Aorta (tissue), 5 donors: ENCODE data around the gene RBM47. TPM values are rescaled to one million over a fixed set of nuclear protein-coding genes. Genes with fewer than 3 reads are reported as not detected.
"Not testable (repeated sequence)": the region's sequence is repeated elsewhere in the genome, so short reads cannot be mapped to it uniquely, and the experiment has no call there.

Experiments
- ATAC-seq: fragments of 200-7000 bp; cut with Tn5 transposase; one replicate; pipeline ENCODE4 v1.9.1; 2022; ENCODE audit warnings: moderate library complexity; ENCODE audit not compliant: low FRiP score
- DNase-seq, 2 donors: peaks; one replicate each; pipeline ENCODE4 v3.0.0-alpha.2; 2020
- H3K27ac ChIP-seq, 2 donors: one replicate each; pipeline ENCODE4 v1.5.1; 2013; ENCODE audit warnings: low read length in 2 of 2, mild to moderate bottlenecking in 2 of 2, moderate library complexity in 2 of 2, control low read depth in 1 of 2, inconsistent platforms in 1 of 2, low read depth in 1 of 2
- H3K27me3 ChIP-seq, 2 donors: one replicate each; pipeline ENCODE4 v1.6.1; 2013; ENCODE audit warnings: control low read depth in 1 of 2, low read length in 1 of 2, mild to moderate bottlenecking in 1 of 2, moderate library complexity in 1 of 2; ENCODE audit not compliant: insufficient read depth in 2 of 2, control insufficient read depth in 1 of 2
- H3K36me3 ChIP-seq, 2 donors: one replicate each; pipeline ENCODE4 v1.6.1; 2013; ENCODE audit warnings: control low read depth in 1 of 2, low read length in 1 of 2, mild to moderate bottlenecking in 1 of 2; ENCODE audit not compliant: insufficient read depth in 2 of 2, control insufficient read depth in 1 of 2
- H3K4me1 ChIP-seq, 2 donors: one replicate each; pipeline ENCODE4 v1.6.1; 2013; ENCODE audit warnings: low read length in 2 of 2, control low read depth in 1 of 2, mild to moderate bottlenecking in 1 of 2, moderate library complexity in 1 of 2; ENCODE audit not compliant: insufficient read depth in 2 of 2, control insufficient read depth in 1 of 2
- H3K4me3 ChIP-seq, 2 donors: one replicate each; pipeline ENCODE4 v1.5.1; 2013; ENCODE audit warnings: low read length in 2 of 2, control low read depth in 1 of 2, mild to moderate bottlenecking in 1 of 2
- H3K9me3 ChIP-seq: one replicate; pipeline ENCODE4 v1.6.1; 2013; ENCODE audit warnings: mild to moderate bottlenecking, low read length; ENCODE audit not compliant: control insufficient read depth
- WGBS, 2 donors: extraction: QIAGEN DNeasy Blood & Tissue Kit; methylation state at CpG; one replicate each; pipeline ENCODE4 v1.1.7; 2013; 5-methylcytosine and 5-hydroxymethylcytosine counted together
- intact Hi-C, 2 donors: fragments of 100-400 bp; cut with DNase I; formaldehyde crosslinking; loops; one replicate each; pipeline versions ENCODE4 v1.14.2 to v1.15.0; 2022
- polyA plus RNA-seq, 2 donors: library from polyadenylated mRNA; stranded (reverse); fragments of 200-250 nt; gene quantifications; one replicate each; pipeline ENCODE4 v1.2.3, GENCODE V29; 2013
- total RNA-seq, 2 donors: library from RNA; stranded (reverse); fragmentation: NEBNext Ultra II Directional; extraction: Animal tissue kit (Norgen Biotek cat#: 25700); gene quantifications; one replicate each; pipeline ENCODE4 v1.2.1, GENCODE V29; 2021
- donor health status: healthy with polysubstance abuse.
- donor health status: Bipolar disorder and iron deficiency.
- donor health status: DM: no; HTN: no; CAD: no.
- donor health status: DM: no; HTN: no; CAD: no.
- donor health status: DM: yes; HTN: yes; CAD: no.

RBM47 gene
- total and polyA plus RNA-seq, 4 donors: 1.8 to 33.5 (median 23.1) TPM

DNA sequence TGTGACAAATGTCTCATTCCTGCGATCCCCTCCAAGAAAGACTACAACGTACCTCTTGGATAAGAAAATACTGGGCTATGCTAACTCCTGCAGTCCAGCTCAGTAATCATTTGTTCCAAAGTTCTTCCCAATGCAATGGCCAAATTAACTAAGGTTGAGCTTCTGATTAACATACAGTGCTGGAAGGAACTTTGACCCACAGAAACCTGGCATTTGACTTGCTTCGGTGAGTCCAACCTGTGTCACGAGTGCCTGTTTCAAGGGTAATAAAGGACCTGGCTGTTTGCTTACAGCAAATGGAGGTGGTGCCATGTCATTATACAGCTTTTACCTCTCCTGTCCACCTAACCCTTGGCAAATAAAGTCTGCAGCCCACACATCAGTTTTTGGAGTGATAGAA lies 83.2 kb downstream of the RBM47 start:
- H3K4me1 ChIP-seq: no peaks in the 10 kb centered on the region
- H3K27ac ChIP-seq: no peak overlapping the region
- no peaks in the 10 kb centered on the region for H3K27me3 ChIP-seq
- ATAC-seq (no peak), DNase-seq (no peak)
- WGBS, 2 donors: 86 to 87% methylated on average over 4 of the region's 4 CpGs
- no peaks in the 10 kb centered on the region for H3K9me3 ChIP-seq
- no peak overlapping the region for H3K4me3 ChIP-seq
- H3K36me3 ChIP-seq: no peaks in the 10 kb centered on the region
- intact Hi-C loops: no loop called here

DNA sequence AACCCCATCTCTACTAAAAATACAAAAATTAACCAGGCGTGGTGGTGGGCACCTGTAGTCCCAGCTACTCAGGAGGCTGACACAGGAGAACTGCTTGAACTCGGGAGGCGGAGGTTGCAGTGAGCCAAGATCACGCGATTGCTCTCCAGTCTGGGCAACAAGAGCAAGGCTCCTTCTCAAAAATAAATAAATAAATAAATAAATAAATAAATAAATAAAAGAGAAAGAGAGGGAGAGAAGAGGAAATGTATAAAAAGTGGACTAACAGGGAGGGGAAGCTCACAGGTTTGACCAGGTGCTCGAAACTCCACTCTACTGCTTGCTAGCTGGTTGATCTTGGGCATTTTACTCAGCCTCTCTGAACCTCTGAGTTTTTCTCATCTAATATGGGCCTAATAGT lies 84.2 kb downstream of the RBM47 start:
- 97% methylated on average over 6 of the region's 6 CpGs for WGBS, 2 donors
- H3K27me3 ChIP-seq, DNase-seq, H3K4me1 ChIP-seq, intact Hi-C loops, H3K9me3 ChIP-seq, H3K27ac ChIP-seq, ATAC-seq, H3K36me3 ChIP-seq, H3K4me3 ChIP-seq: not testable (repeated sequence)

DNA sequence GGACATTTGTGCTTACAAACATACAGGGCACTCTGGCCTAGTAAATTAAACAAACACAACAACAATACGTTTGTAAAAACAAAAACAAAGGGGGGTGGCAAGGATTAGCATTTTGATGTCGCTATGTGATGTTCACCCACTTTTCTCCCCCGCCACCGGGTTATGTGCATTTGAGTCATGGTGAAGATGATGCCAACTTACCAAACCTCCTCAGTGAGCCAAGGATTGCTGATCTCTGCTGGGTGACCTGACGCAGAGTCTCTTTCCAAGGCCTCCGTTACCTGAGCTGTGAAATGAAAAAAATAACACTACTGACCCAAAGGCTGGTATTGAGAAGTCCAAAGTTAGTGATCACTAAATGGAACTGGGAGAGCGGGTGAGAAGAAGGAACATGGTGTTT lies 85.4 kb downstream of the RBM47 start:
- intact Hi-C loops: no loop called here
- Histone ChIP-seq H3K9me3 (no peaks in the 10 kb centered on the region), H3K4me3 (no peak overlapping the region), H3K27me3 (no peaks in the 10 kb centered on the region), H3K4me1 (no peaks in the 10 kb centered on the region), H3K27ac (no peak overlapping the region), H3K36me3 (no peaks in the 10 kb centered on the region)
- 82 to 86% methylated on average over 7 of the region's 7 CpGs for WGBS, 2 donors
- ATAC-seq: no peak
- no peak for DNase-seq

DNA sequence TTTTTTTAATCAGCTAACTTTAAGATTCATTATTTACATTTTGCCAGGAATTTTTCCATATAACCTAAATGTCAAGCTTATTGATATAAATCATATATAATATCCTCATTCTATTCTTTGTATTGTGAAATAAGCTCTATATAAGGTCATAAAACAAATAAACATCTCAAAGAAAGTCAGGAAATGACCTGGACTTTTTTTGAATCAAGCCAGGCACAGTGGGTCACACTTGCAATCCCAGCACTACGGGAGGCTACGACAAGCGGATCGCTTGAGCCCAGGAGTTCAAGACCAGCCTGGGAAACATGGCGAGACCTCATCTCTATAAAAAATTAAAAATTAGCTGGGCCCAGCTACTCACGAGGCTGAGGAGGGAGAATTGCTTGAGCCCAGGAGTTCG lies 88.9 kb downstream of the RBM47 start:
- Histone ChIP-seq H3K4me1 (no peaks in the 10 kb centered on the region), H3K4me3 (no peak overlapping the region), H3K27me3 (no peaks in the 10 kb centered on the region), H3K9me3 (no peaks in the 10 kb centered on the region), H3K27ac (no peak overlapping the region), H3K36me3 (no peaks in the 10 kb centered on the region)
- intact Hi-C loops: no loop called here
- ATAC-seq: no peak
- no peak for DNase-seq
- 89 to 90% methylated on average over 7 of the region's 7 CpGs for WGBS, 2 donors

DNA sequence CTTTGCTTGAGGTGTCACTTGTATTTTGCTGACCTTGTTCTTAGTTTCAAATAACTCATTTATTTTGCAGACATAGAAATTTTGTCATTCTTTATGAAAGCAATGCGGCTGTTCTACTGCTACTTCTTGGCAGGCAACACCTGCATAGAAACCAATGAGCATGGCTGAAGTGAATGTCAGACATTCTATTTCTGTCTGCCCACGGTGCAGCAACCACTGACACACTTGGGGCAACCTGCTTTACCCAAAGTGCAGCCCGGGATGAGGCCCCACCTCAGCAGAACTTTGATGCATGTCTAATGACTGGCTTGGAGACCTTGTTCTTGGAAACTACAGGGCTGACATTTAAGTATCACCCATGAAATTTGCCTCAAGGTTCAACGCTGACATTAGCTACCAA lies 93.6 kb downstream of the RBM47 start:
- 48 to 55% methylated on average over 4 of the region's 4 CpGs for WGBS, 2 donors
- no peaks in the 10 kb centered on the region for H3K27me3 ChIP-seq
- no peak overlapping the region for H3K4me3 ChIP-seq
- H3K36me3 ChIP-seq: no peaks in the 10 kb centered on the region
- DNase-seq: no peak
- no peaks in the 10 kb centered on the region for H3K9me3 ChIP-seq
- no peak overlapping the region for H3K27ac ChIP-seq
- no peak for ATAC-seq
- intact Hi-C loops: no loop called here
- no peaks in the 10 kb centered on the region for H3K4me1 ChIP-seq

DNA sequence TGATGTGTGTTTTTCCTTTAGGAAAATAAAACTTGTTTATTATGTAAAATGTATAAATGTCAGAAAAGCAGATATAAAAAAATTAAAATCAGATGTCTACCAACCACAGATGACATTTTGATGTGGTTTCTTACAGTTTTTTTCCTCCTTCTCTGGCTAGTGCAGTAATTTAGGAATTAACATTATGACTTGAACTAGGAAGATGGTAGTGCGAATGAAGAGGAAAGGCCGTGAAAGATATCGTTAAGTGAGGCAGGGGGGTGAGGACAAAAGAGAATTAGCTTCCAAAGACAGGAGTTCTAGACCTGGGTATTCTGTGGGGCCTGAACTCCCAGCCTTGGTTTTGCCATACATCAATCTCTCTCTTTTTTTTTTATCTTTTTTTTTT lies 98.0 kb downstream of the RBM47 start:
- H3K27ac ChIP-seq: no peak overlapping the region
- no peaks in the 10 kb centered on the region for H3K36me3 ChIP-seq
- intact Hi-C loops: no loop called here
- DNase-seq (no peak), ATAC-seq (no peak)
- H3K4me3 ChIP-seq: no peak overlapping the region
- H3K4me1 ChIP-seq: no peaks in the 10 kb centered on the region
- no peaks in the 10 kb centered on the region for H3K27me3 ChIP-seq
- no peaks in the 10 kb centered on the region for H3K9me3 ChIP-seq
- 91 to 94% methylated on average over 3 of the region's 3 CpGs for WGBS, 2 donors

DNA sequence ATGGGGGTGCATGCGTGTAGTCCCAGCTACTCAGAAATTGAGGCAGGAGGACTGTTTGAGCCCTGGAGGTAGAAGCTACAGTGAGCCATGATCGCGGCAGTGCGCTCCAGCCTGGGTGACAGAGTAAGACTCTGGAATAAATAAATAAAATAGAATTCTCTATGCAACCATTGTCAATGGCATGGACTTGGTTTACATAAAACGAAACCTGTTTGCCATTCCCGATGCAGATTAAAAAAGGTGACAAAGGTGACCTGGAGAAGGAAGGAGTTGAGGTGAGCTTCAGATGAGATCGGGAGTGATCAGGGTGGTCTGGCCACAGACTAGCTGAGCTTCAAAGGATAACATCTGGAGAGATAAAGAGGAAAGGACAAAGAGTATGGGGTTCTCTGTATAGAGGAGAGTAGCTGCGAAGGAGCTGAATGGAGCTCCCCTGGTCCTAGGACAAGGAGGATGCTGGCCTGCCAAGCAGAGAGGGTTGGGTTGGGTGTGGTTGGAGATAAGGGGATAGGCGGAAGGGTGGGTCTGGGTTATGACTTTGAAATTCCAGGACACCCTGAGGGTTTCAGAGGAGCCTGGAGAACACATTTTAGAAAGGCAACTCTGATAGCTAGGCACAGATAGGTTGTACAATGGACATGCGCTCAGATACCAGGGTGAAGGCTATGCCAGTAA lies 98.6 kb downstream of the RBM47 start:
- 84 to 95% methylated on average over 10 of the region's 10 CpGs for WGBS, 2 donors
- ATAC-seq: no peak
- H3K4me1 ChIP-seq: no peaks in the 10 kb centered on the region
- no peaks in the 10 kb centered on the region for H3K9me3 ChIP-seq
- H3K27me3 ChIP-seq: no peaks in the 10 kb centered on the region
- intact Hi-C loops: no loop called here
- H3K4me3 ChIP-seq: no peak overlapping the region
- no peak overlapping the region for H3K27ac ChIP-seq
- no peaks in the 10 kb centered on the region for H3K36me3 ChIP-seq
- no peak for DNase-seq

DNA sequence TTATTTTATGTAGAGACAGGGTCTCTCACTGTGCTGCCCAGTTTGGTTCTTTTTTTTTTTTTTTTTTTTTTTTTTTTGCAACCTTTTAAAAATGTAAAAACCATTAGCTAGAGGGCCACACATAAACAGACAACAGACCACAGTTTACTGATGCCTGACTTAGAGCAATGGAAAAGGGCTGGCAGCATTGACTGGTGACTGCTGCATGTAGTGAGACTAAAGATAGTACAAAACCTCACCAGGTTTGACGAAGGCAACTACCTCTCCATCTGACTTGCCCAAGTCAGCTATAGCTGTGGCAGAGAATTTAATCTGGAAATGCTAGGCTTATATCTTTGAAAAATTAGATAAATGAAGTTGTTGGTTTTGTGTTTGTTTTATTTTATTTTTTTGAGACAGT lies 102.9 kb downstream of the RBM47 start:
- intact Hi-C loops: no loop called here
- Histone ChIP-seq H3K27ac (no peak overlapping the region), H3K27me3 (no peaks in the 10 kb centered on the region), H3K4me1 (peaks cover 0 to 6% of the 10 kb centered on the region in 2 donors), H3K9me3 (no peaks in the 10 kb centered on the region), H3K36me3 (no peaks in the 10 kb centered on the region), H3K4me3 (no peak overlapping the region)
- DNase-seq: no peak
- no peak for ATAC-seq
- 69 to 76% methylated on average over 1 of the region's 1 CpG for WGBS, 2 donors

DNA sequence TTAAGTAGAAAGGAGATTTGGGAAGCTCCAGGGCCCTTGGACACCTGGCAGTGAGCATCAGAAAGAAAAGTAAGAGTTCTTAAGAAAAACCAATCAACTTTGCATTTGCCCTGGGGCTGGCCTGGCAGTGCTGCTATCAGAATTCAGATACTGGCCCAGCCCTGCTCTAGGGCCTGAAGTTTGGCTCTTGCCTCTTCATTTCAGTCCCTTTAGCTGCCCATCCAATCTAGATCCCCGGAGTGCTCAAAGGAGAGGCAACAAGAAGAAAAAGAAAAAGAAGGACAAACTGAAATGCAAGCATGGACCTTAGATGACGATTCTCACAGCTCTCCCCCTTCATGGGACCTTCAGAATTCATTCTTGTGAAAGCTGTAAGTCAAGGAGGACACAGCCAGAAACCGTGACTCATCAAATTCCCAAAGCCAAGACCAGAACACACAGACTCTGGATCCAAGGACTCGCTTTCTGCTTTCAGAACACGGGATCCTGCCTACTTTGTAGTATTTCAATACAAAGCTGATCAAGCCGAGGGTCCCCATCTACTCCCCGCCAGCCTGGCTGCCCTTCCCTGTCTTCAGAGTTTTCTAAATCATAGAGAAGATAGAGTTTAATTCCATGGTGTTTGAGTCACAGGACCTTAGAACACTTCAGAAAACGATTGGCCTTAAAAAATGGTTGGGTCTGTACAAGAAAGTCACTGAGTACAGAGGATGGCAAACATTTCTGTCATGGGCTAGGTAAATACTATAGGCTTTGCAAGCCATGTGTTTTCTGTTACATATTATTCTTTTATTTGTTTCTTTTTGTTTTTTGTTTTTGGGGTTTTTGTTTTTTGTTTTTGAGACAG lies 103.7 kb downstream of the RBM47 start:
- peak; percentile 87 for ATAC-seq
- H3K4me3 ChIP-seq: no peak overlapping the region
- peak overlapping the region in 1 of 2 donors; percentile 17 for H3K27ac ChIP-seq

More for the DNA sequence above, 103.7 kb downstream of the RBM47 start:
- WGBS, 2 donors: 22 to 30% methylated on average over 8 of the region's 8 CpGs
- no peaks in the 10 kb centered on the region for H3K9me3 ChIP-seq
- H3K4me1 ChIP-seq: peaks cover 0 to 6% of the 10 kb centered on the region in 2 donors
- DNase-seq: peak in 1 of 2 donors; percentile 55
- H3K27me3 ChIP-seq: no peaks in the 10 kb centered on the region
- H3K36me3 ChIP-seq: no peaks in the 10 kb centered on the region
- intact Hi-C loops: no loop called here
